ENCODE results near the gene TC2N.
"Not testable (repeated sequence)": the region's sequence is repeated elsewhere in the genome, so short reads cannot be mapped to it uniquely, and the experiment has no call there.

The TC2N gene

DNA sequence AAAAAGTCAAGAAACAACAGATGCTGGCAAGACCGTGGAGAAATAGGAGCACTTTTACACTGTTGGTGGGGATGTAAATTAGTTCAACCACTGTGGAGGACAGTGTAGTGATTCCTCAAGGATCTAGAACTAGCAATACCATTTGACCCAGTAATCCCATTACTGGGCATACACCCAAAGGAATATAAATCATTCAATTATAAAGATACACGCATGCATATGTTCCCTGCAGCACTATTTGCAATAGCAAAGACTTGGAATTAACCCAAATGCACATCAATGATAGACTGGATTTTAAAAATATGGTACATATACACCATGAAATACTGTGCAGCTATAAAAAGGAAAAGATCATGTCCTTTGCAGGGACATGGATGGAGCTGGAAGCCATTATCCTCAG, 117.5 kb downstream of the TC2N start:
- H3K27ac ChIP-seq: no peak overlapping the region
- no peaks in the 10 kb centered on the region for H3K9me3 ChIP-seq
- TF ChIP-seq, protein P1, sequence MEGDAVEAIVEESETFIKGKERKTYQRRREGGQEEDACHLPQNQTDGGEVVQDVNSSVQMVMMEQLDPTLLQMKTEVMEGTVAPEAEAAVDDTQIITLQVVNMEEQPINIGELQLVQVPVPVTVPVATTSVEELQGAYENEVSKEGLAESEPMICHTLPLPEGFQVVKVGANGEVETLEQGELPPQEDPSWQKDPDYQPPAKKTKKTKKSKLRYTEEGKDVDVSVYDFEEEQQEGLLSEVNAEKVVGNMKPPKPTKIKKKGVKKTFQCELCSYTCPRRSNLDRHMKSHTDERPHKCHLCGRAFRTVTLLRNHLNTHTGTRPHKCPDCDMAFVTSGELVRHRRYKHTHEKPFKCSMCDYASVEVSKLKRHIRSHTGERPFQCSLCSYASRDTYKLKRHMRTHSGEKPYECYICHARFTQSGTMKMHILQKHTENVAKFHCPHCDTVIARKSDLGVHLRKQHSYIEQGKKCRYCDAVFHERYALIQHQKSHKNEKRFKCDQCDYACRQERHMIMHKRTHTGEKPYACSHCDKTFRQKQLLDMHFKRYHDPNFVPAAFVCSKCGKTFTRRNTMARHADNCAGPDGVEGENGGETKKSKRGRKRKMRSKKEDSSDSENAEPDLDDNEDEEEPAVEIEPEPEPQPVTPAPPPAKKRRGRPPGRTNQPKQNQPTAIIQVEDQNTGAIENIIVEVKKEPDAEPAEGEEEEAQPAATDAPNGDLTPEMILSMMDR (IDR thresholded peaks at IDR 0.05): no peak
- H3K36me3 ChIP-seq: no peaks in the 10 kb centered on the region
- no peak for DNase-seq
- H3K27me3 ChIP-seq: no peaks in the 10 kb centered on the region
- H3K4me3 ChIP-seq: no peak overlapping the region
- peaks cover 4 to 20% (median 8%) of the 10 kb centered on the region in 4 donors for H3K4me1 ChIP-seq
- intact Hi-C loops (cut with DNase I; ENCODE audit: low total_unique reads): no loop called here

DNA sequence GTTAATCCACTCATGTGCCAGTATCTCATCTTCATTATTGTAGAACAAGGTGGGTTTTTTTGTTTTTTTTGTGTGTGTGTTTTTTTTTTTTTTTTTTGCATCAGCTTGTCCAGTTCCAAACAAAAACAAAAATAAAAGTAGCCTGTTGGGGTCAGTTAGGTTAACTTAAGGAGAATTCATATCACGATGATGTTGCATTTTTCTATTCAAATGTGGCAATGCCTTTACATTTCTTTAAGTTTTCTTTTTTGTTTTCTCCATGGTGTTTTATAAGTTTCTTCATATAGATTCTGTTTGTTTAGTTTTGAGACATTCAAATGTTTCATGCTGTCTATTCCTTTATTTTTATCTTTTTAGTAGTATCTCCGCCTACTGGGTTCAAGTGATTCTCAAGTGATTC, 119.3 kb downstream of the TC2N start:
- H3K4me3 ChIP-seq: no peak overlapping the region
- H3K27ac ChIP-seq: no peak overlapping the region
- H3K27me3 ChIP-seq: no peaks in the 10 kb centered on the region
- peaks cover 0 to 3% (median 0%) of the 10 kb centered on the region in 4 donors for H3K4me1 ChIP-seq
- H3K9me3 ChIP-seq: no peaks in the 10 kb centered on the region
- no peaks in the 10 kb centered on the region for H3K36me3 ChIP-seq
- DNase-seq: no peak
- TF ChIP-seq, protein P1 (IDR thresholded peaks at IDR 0.05): no peak
- intact Hi-C loops (cut with DNase I; ENCODE audit: low total_unique reads): no loop called here

DNA sequence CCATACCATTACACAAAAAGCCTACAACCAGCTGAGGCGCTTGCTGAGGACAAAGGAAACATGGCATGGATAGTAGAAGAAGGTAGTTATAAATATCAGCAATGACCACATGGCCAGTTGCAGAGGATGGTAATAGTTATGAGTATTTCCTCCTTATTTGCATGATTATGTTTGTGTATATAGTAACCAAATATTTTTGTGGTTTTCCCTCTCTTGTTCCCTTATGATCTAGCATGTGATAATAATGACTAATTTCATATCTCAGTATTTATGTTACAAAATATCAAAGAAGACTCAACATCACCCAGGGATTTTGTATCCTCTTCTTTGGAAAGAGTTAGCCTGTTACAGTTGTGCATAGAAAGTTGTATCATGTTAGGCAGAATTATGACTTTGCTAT, 122.0 kb downstream of the TC2N start:
- Histone ChIP-seq H3K27me3 (no peaks in the 10 kb centered on the region), H3K4me1 (no peaks in the 10 kb centered on the region), H3K4me3 (no peak overlapping the region), H3K9me3 (no peaks in the 10 kb centered on the region), H3K27ac (no peak overlapping the region), H3K36me3 (no peaks in the 10 kb centered on the region)
- intact Hi-C loops (cut with DNase I; ENCODE audit: low total_unique reads): no loop called here
- no peak for DNase-seq
- TF ChIP-seq, protein P1 (IDR thresholded peaks at IDR 0.05): no peak

DNA sequence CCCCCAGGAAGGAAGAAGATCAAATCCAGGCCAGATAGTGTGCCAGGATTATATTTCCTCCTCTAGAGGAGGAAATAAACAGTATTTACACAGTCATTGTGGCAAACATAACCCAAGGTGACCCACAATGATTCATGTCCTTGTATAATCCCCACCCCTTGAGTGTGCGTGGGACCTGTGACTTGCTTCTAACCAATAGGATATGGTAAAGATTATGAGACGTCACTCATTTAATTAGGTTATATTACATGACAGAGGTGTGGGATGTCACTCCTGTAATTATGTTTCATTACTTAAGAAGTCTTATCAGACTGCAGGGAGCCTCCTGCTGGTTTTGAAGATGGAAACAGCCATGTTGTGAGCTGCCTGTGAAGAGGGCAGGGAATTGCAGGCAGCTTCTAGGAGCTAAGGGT, 123.3 kb downstream of the TC2N start:
- H3K4me1 ChIP-seq: no peaks in the 10 kb centered on the region
- no peak for DNase-seq
- H3K27me3 ChIP-seq: no peaks in the 10 kb centered on the region
- no peak overlapping the region for H3K27ac ChIP-seq
- intact Hi-C loops (cut with DNase I; ENCODE audit: low total_unique reads): no loop called here
- H3K36me3 ChIP-seq: no peaks in the 10 kb centered on the region
- H3K9me3 ChIP-seq: no peaks in the 10 kb centered on the region
- no peak overlapping the region for H3K4me3 ChIP-seq
- TF ChIP-seq, protein P1 (IDR thresholded peaks at IDR 0.05): no peak

DNA sequence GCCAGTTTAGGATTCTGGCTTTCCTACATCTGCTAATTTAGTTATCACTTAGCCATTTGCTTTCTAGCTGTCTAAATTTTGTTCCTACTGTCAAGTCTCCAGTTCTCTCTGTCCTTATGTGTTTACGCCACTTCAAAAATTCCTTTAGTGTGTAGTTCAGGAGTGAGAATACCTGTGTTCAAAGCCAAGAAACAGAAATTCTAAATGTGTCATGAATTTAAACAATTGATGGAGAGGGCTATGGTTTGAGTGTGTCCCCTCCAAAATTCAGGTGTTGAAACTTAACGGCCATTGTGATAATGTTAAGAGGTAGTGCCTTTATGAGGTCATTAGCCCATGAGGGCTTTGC, 124.1 kb downstream of the TC2N start:
- no peak for DNase-seq
- H3K4me3 ChIP-seq: no peak overlapping the region
- no peaks in the 10 kb centered on the region for H3K36me3 ChIP-seq
- H3K27ac ChIP-seq: no peak overlapping the region
- no peaks in the 10 kb centered on the region for H3K9me3 ChIP-seq
- no peaks in the 10 kb centered on the region for H3K27me3 ChIP-seq
- H3K4me1 ChIP-seq: no peaks in the 10 kb centered on the region
- TF ChIP-seq, protein P1 (IDR thresholded peaks at IDR 0.05): no peak
- intact Hi-C loops (cut with DNase I; ENCODE audit: low total_unique reads): no loop called here

DNA sequence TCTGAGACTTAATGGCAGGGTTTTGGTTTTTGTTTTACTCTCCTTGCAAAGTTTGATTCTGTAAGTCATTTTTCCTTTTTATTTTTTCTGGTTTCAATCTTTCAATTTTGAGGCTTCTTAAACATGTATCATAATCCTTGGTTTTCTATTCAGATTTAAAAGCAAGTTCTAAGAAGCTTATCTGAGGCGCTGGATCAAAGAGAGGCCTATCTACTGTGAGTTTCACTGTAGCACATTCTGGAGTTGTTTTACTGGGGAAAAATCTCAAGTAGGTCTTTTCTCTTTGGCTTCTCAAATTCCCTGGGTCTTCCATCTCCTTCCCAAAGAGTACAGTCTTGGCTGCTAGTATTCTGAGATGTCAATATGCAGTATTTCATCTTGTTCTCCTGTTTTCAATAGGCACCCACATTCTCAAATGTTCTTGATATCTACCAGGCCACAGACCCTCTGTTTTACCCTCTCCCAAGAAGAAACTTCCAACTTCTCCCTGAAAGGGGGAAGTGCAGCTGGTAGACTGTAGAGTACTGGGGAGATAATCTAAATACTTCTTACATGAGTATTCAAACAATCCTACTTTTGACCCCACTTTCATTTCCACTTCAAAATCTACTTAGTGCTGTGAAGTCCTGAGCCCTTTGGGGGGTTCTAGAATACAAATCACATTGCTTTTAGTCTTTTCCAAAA, 124.6 kb downstream of the TC2N start:
- TF ChIP-seq, protein P1 (IDR thresholded peaks at IDR 0.05): no peak
- Histone ChIP-seq H3K36me3 (no peaks in the 10 kb centered on the region), H3K27ac (no peak overlapping the region), H3K4me1 (no peaks in the 10 kb centered on the region), H3K4me3 (no peak overlapping the region), H3K9me3 (no peaks in the 10 kb centered on the region), H3K27me3 (no peaks in the 10 kb centered on the region)
- DNase-seq: no peak
- intact Hi-C loops (cut with DNase I; ENCODE audit: low total_unique reads): no loop called here

DNA sequence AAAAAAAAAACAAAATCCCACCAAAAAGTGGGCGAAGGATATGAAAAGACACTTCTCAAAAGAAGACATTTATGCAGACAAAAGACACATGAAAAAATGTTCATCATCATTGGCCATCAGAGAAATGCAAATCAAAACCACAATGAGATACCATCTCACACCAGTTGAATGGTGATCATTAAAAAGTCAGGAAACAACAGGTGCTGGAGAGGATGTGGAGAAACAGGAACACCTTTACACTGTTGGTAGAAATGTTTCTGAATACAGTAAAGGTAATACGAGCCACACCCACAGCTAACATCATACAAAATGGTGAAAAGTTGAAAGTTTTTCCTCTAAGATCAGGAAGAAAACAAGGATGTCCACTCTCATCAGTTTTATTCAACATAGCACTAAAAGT, 127.5 kb downstream of the TC2N start:
- H3K4me1 ChIP-seq; H3K4me3 ChIP-seq; intact Hi-C loops (cut with DNase I; ENCODE audit: low total_unique reads); H3K27ac ChIP-seq; H3K9me3 ChIP-seq; H3K27me3 ChIP-seq; DNase-seq; H3K36me3 ChIP-seq: not testable (repeated sequence)
